LNCaP clone FGC (cell line): ENCODE measurements around the gene CD276.
"Not testable (repeated sequence)": the region's sequence is repeated elsewhere in the genome, so short reads cannot be mapped to it uniquely, and the experiment has no call there.

Experiments used
- DNase-seq: peaks from one replicate; pipeline ENCODE4 v3.0.0-alpha.2; 2011; ENCODE audit warnings: low read depth
- H3K4me3 ChIP-seq: 2 replicates; pipeline ENCODE4 v1.5.1; 2011; ENCODE audit warnings: mild to moderate bottlenecking, low read depth, low read length, control low read depth
- CTCF ChIP-seq: IDR thresholded peaks from 2 replicates; pipeline ENCODE4 v1.5.1; 2012; ENCODE audit warnings: mild to moderate bottlenecking; ENCODE audit not compliant: control insufficient read depth, insufficient read depth; ENCODE audit errors: extremely low read depth

Gene CD276

GRCh38 chr15:73722425-73722824, 38.2 kb downstream of the CD276 start:
- DNase-seq: no peak
- TF ChIP-seq CTCF: no peak
- no peak overlapping the region for H3K4me3 ChIP-seq

GRCh38 chr15:73723191-73723590, 39.0 kb downstream of the CD276 start:
- DNase-seq: no peak
- no peak overlapping the region for H3K4me3 ChIP-seq
- TF ChIP-seq CTCF: no peak

GRCh38 chr15:73724212-73724611, 40.0 kb downstream of the CD276 start:
- no peak for TF ChIP-seq CTCF
- no peak for DNase-seq
- H3K4me3 ChIP-seq: no peak overlapping the region

- H3K4me3 ChIP-seq: no peak overlapping the region
- TF ChIP-seq CTCF: no peak
- no peak for DNase-seq
Observed at GRCh38 chr15:73727330-73727976, 43.3 kb downstream of the CD276 start.

- not testable (repeated sequence) for DNase-seq, H3K4me3 ChIP-seq
Observed at GRCh38 chr15:73732051-73732450, 47.9 kb downstream of the CD276 start.

GRCh38 chr15:73732930-73733329, 48.7 kb downstream of the CD276 start:
- no peak overlapping the region for H3K4me3 ChIP-seq
- no peak for TF ChIP-seq CTCF
- no peak for DNase-seq

- H3K4me3 ChIP-seq: no peak overlapping the region
- DNase-seq: no peak
- TF ChIP-seq CTCF: no peak
Observed at GRCh38 chr15:73737535-73737934, 53.4 kb downstream of the CD276 start.
